K562 (cell line): Measurements from ENCODE around the gene STK17A. TPM values are rescaled to one million over a fixed set of nuclear protein-coding genes. Genes with fewer than 3 reads are reported as not detected.

ENCODE experiments used
- ATAC-seq: fragments of 200-7000 bp; cut with Tn5 transposase; 3 replicates; pipeline ENCODE4 v1.9.1; 2020; ENCODE audit warnings: moderate library complexity
- BruUV-seq: library from RNA; stranded (reverse); fragments of 400-500 nt; replicated peaks from 2 replicates; lab custom pipeline; 2021; lab: Mats Ljungman, UMichigan
- CTCF ChIA-PET: fragments of 300-600 bp; formaldehyde crosslinking; extraction: SDS; loops from one replicate; lab custom pipeline; 2021; ENCODE audit warnings: low intra/inter-chr PET ratio; lab: Yijun Ruan, JAX
- POLR2A ChIA-PET: fragments of 300-600, 350-650 bp; sonication (Branson Sonifier 250); formaldehyde crosslinking; extraction: SDS; loops from one replicate; lab custom pipeline; 2021; ENCODE audit warnings: antibody characterized with exemption, inconsistent platforms; lab: Yijun Ruan, JAX
- DNase-seq, 4 experiments: peaks; one replicate each; pipeline versions ENCODE4 v3.0.0 to v3.0.0-alpha.2; 2011 to 2018; ENCODE audit warnings: low spot score in 3 of 4, mixed read lengths in 3 of 4; ENCODE audit errors: extremely low read depth in 1 of 4
- FAIRE-seq: peaks from 2 replicates; lab custom pipeline; 2011; peaks lifted over from hg19 to GRCh38; lab: Jason Lieb, UNC
- H2AFZ ChIP-seq: 2 replicates; pipeline ENCODE4 v1.6.0; 2011; ENCODE audit warnings: low read depth, low read length, control low read depth, inconsistent platforms
- H3K27ac ChIP-seq: fragments of 200-600 bp; 3 replicates; pipeline ENCODE4 v1.8.0; 2011; ENCODE audit warnings: low read depth, mild to moderate bottlenecking, control low read depth, inconsistent platforms, low read length, moderate library complexity, mixed read lengths; ENCODE audit errors: extremely low read depth
- H3K27me3 ChIP-seq, 2 experiments: fragments of 300-600 bp in 1 of 2; 2 replicates in 1 of 2; 3 replicates in 1 of 2; pipeline versions ENCODE4 v1.6.0 to v1.8.0; 2011; ENCODE audit warnings: inconsistent platforms in 2 of 2, low read length in 2 of 2, mild to moderate bottlenecking in 1 of 2, mixed read lengths in 1 of 2, moderate library complexity in 1 of 2; ENCODE audit not compliant: control insufficient read depth in 2 of 2, insufficient read depth in 2 of 2
- H3K36me3 ChIP-seq: fragments of 300-600 bp; 3 replicates; pipeline ENCODE4 v1.8.0; 2011; ENCODE audit warnings: mild to moderate bottlenecking, low read length, inconsistent platforms; ENCODE audit not compliant: control insufficient read depth, insufficient read depth
- H3K4me1 ChIP-seq, 2 experiments: fragments of 200-600 bp in 1 of 2; replicated peaks in 1 of 2; 2 replicates in 1 of 2; 3 replicates in 1 of 2; pipeline versions ENCODE4 v1.5.1 to v1.8.0; 2011; ENCODE audit warnings: inconsistent platforms in 2 of 2, low read length in 2 of 2, mild to moderate bottlenecking in 1 of 2, mixed read lengths in 1 of 2, moderate library complexity in 1 of 2; ENCODE audit not compliant: control insufficient read depth in 2 of 2, insufficient read depth in 2 of 2
- H3K4me2 ChIP-seq: 2 replicates; pipeline ENCODE4 v1.6.1; 2011; ENCODE audit warnings: low read length, control low read depth, inconsistent platforms, mixed read lengths; ENCODE audit not compliant: insufficient read depth
- H3K4me3 ChIP-seq: fragments of 200-600 bp; sonication (generic), shearing (Covaris generic); 2 replicates; pipeline ENCODE4 v1.5.1; 2016; ENCODE audit warnings: control low read depth, inconsistent platforms
- H3K79me2 ChIP-seq: fragments of 200-600 bp; 3 replicates; pipeline ENCODE4 v1.8.0; 2011; ENCODE audit warnings: low read length, inconsistent platforms; ENCODE audit not compliant: control insufficient read depth, insufficient read depth
- H3K9ac ChIP-seq, 2 experiments: 2 replicates each; pipeline versions ENCODE4 v1.6.0 to v1.6.1; 2011; ENCODE audit warnings: low read depth in 2 of 2, low read length in 2 of 2, control low read depth in 1 of 2, inconsistent platforms in 1 of 2, mild to moderate bottlenecking in 1 of 2, mixed read lengths in 1 of 2; ENCODE audit not compliant: insufficient read depth in 1 of 2
- H3K9me1 ChIP-seq: one replicate; pipeline ENCODE4 v1.6.0; 2011; ENCODE audit warnings: inconsistent platforms, mild to moderate bottlenecking, low read length, moderate library complexity; ENCODE audit not compliant: control insufficient read depth, insufficient read depth
- H3K9me3 ChIP-seq: replicated peaks from 2 replicates; pipeline ENCODE4 v1.5.1; 2011; ENCODE audit warnings: low read depth, low read length, inconsistent platforms; ENCODE audit not compliant: control insufficient read depth, insufficient read depth
- H4K20me1 ChIP-seq: replicated peaks from 2 replicates; pipeline ENCODE4 v1.6.1; 2011; ENCODE audit warnings: low read length, inconsistent platforms, mixed read lengths; ENCODE audit not compliant: control insufficient read depth, insufficient read depth
- CXXC5 ChIP-seq: fragments of 250-450 bp; sonication (Bioruptor Pico); IDR thresholded peaks from 2 replicates; pipeline ENCODE4 v1.8.0; 2022; ENCODE audit warnings: inconsistent platforms, mild to moderate bottlenecking, moderate library complexity
- EHMT2 ChIP-seq: fragments of 450-650 bp; IDR thresholded peaks from 2 replicates; pipeline ENCODE4 v1.6.1; 2018; ENCODE audit warnings: antibody characterized with exemption
- ETS2 ChIP-seq: IDR thresholded peaks from 2 replicates; pipeline ENCODE4 v1.6.1; 2016; ENCODE audit warnings: borderline replicate concordance, missing genetic modification characterization, mild to moderate bottlenecking, moderate library complexity, missing compliant biosample characterization; ENCODE audit not compliant: poor library complexity, severe bottlenecking
- FOXJ3 ChIP-seq: sonication (generic); formaldehyde crosslinking; IDR thresholded peaks from 2 replicates; pipeline ENCODE4 v1.4.0; 2020; ENCODE audit warnings: mild to moderate bottlenecking, missing genetic modification reagents
- NFIC ChIP-seq: fragments of 450-650 bp; IDR thresholded peaks from 2 replicates; pipeline ENCODE4 v1.6.1; 2017; ENCODE audit warnings: mild to moderate bottlenecking, inconsistent platforms
- PTBP1 ChIP-seq: fragments of 200-400 bp; formaldehyde crosslinking; IDR thresholded peaks from 2 replicates; pipeline ENCODE4 v1.6.1; 2017; ENCODE audit warnings: low read depth, low read length
- SAFB ChIP-seq: fragments of 200-400 bp; formaldehyde crosslinking; IDR thresholded peaks from 2 replicates; pipeline ENCODE4 v1.6.1; 2017; ENCODE audit warnings: low read depth, low read length, borderline replicate concordance
- SMAD4 ChIP-seq: fragments of 250-450 bp; sonication (Bioruptor Pico); conservative IDR thresholded peaks from 2 replicates; pipeline ENCODE4 v1.8.0; 2021; ENCODE audit warnings: inconsistent platforms, mild to moderate bottlenecking, moderate library complexity
- WGBS: fragments of 100-300 bp; shearing (Covaris generic); methylation state at CpG from one replicate; pipeline ENCODE4 v1.1.6; 2016; ENCODE audit warnings: low coverage, mixed read lengths; ENCODE audit not compliant: insufficient coverage; ENCODE audit errors: missing lambda C conversion rate; 5-methylcytosine and 5-hydroxymethylcytosine counted together
- in situ Hi-C: fragments of 300-500 bp; cut with MboI; formaldehyde crosslinking; loops from 4 replicates; pipeline ENCODE4 v1.15.0; 2018; ENCODE audit warnings: inconsistent platforms, mixed read lengths
- intact Hi-C: fragments of 100-400 bp; cut with micrococcal nuclease; formaldehyde crosslinking; loops from 2 replicates; pipeline ENCODE4 v1.14.2; 2022
- polyA plus RNA-seq, 8 experiments: library from polyadenylated mRNA; depleted of rRNA in 4 of 8; stranded (reverse) in 5 of 8; unstranded in 3 of 8; fragments of >200 nt; fragmentation: Nextera tagmentation in 2 of 8; fragmentation: Illumina TruSeq in 1 of 8; extraction: Ambion mirVana in 2 of 8; extraction: Trizol in 1 of 8; gene quantifications; 2 replicates each; pipeline versions ENCODE4 v1.2.1 to v1.2.3, GENCODE V29; 2011 to 2014; ENCODE audit warnings: inconsistent platforms in 1 of 8, missing spikeins in 1 of 8
- total RNA-seq, 7 experiments: library from RNA; depleted of rRNA in 6 of 7; stranded (reverse); fragments of >200 nt in 6 of 7; fragmentation: Illumina TruSeq in 2 of 7; extraction: Trizol in 2 of 7; gene quantifications; 2 replicates each; pipeline versions ENCODE4 v1.2.1 to v1.2.3, GENCODE V29; 2011 to 2021; ENCODE audit warnings: low replicate concordance in 1 of 7
- TF ChIP-seq, protein P1 (sequence below): fragments of 250-450 bp; sonication (Bioruptor Pico); IDR thresholded peaks from 2 replicates; pipeline ENCODE4 v1.8.0; 2022; ENCODE audit warnings: inconsistent platforms
- TF ChIP-seq, protein P2 (sequence below), 2 experiments: IDR thresholded peaks; 2 replicates each; pipeline ENCODE4 v1.6.1; 2012; ENCODE audit warnings: improper control_type of control experiment in 2 of 2, low read depth in 2 of 2, low read length in 2 of 2, borderline replicate concordance in 1 of 2
- TF ChIP-seq, protein P3 (sequence below): fragments of 250-450 bp; sonication (Bioruptor Pico); IDR thresholded peaks from 2 replicates; pipeline ENCODE4 v1.5.0; 2021

Gene STK17A
- total and polyA plus RNA-seq, 9 of the 15 experiments (the other 6 are each of a cell fraction or from before 2014, with no cell fraction given), result 3.4 to 16.3 (median 13.2) TPM

DNA sequence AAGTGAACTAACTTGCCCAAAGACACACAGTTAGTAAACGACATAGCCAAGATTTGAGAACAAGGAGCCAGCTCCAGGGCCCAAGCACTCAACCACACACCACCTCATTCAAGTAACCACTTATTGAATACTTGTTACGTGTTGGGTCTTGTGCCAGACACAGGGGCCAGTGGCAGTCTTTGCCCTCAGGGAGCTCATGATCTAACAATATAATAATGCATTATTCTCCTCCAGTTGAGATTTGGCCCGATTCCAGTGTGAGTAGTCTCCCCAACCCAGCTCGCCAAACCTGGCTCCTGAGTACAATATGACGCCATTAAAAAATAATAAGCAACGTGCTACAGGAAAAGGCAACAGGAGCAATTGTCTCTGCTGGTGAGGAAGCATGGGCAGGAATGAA lies 14.4 kb upstream of the STK17A start:
- Histone ChIP-seq H3K79me2 (no peaks in the 10 kb centered on the region), H3K9me3 (no peaks in the 10 kb centered on the region), H3K27ac (no peak overlapping the region), H4K20me1 (no peaks in the 10 kb centered on the region), H3K36me3 (no peaks in the 10 kb centered on the region), H3K4me1 (peaks cover 0 to 12% of the 10 kb centered on the region in 2 experiments; a peak in 3 of 5 replicates), H3K27me3 (no peaks in the 10 kb centered on the region), H3K4me2 (no peak overlapping the region), H3K9ac (no peak overlapping the region), H3K9me1 (no peaks in the 10 kb centered on the region), H2AFZ (no peak overlapping the region), H3K4me3 (no peak overlapping the region)
- intact Hi-C loops, result no loop called here
- ATAC-seq (no peak), DNase-seq (no peak), FAIRE-seq (no peak)
- BruUV-seq, result no TSS peak
- TF ChIP-seq, protein P1, sequence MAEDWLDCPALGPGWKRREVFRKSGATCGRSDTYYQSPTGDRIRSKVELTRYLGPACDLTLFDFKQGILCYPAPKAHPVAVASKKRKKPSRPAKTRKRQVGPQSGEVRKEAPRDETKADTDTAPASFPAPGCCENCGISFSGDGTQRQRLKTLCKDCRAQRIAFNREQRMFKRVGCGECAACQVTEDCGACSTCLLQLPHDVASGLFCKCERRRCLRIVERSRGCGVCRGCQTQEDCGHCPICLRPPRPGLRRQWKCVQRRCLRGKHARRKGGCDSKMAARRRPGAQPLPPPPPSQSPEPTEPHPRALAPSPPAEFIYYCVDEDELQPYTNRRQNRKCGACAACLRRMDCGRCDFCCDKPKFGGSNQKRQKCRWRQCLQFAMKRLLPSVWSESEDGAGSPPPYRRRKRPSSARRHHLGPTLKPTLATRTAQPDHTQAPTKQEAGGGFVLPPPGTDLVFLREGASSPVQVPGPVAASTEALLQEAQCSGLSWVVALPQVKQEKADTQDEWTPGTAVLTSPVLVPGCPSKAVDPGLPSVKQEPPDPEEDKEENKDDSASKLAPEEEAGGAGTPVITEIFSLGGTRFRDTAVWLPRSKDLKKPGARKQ (CRISPR knock-in tag), result no peak
- TF ChIP-seq NFIC, result peak; percentile 40
- in situ Hi-C loops, result no loop called here
- POLR2A ChIA-PET, result interaction anchor here (0.6 to 1.8 kb wide), 5 partner anchors 9 to 97 kb away, joined by 3 to 5 read pairs (median 4); partner anchors contain the start of gene STK17A
- CTCF ChIA-PET, result no interaction called here
- 43% methylated on average over 6 of the region's 6 CpGs for WGBS

DNA sequence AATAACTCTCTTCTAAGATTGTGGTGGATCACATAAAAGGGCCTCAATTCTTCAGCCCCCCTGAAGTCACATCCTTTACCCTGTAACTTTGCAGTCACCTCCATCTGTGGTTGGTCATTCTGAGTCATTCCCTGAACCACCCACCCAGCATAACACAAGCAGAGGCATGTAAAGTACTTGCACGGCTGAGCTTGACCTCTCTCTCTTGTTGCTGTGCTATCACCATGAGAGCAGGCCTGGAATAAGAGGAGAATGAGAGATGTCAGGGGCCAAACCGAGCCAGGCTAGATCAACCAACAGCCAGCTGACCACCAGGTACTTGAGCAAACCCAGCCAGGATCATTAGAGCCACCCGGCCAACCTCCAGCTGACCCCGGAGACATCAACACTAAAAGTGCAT lies 13.5 kb upstream of the STK17A start:
- Histone ChIP-seq H3K9me3 (no peaks in the 10 kb centered on the region), H3K4me3 (no peak overlapping the region), H3K4me2 (no peak overlapping the region), H3K4me1 (peaks cover 0 to 12% of the 10 kb centered on the region in 2 experiments; a peak in 3 of 5 replicates), H3K36me3 (no peaks in the 10 kb centered on the region), H3K79me2 (no peaks in the 10 kb centered on the region), H3K27ac (no peak overlapping the region), H3K9ac (no peak overlapping the region), H2AFZ (peak overlapping the region; percentile 41), H4K20me1 (no peaks in the 10 kb centered on the region), H3K9me1 (no peaks in the 10 kb centered on the region), H3K27me3 (no peaks in the 10 kb centered on the region)
- POLR2A ChIA-PET, result interaction anchor here (0.6 to 1.8 kb wide), 4 partner anchors 10 to 395 kb away, joined by 3 to 5 read pairs (median 4); partner anchors contain the start of gene STK17A
- CTCF ChIA-PET, result no interaction called here
- in situ Hi-C loops (no loop called here), intact Hi-C loops (no loop called here)
- no peak for FAIRE-seq
- 42% methylated on average over 4 of the region's 4 CpGs for WGBS
- ATAC-seq, result peak; percentile 13; the same call in 2 of the 3 replicates
- BruUV-seq, result no TSS peak
- peak in 1 of 4 experiments; percentile 35 for DNase-seq
- TF ChIP-seq SMAD4 (CRISPR knock-in tag) (no peak), SAFB (no peak), EHMT2 (0 out of 2 replicates have a peak, but pooled peaks have one; percentile 34), PTBP1 (no peak), ETS2 (tag) (no peak), CXXC5 (CRISPR knock-in tag) (no peak), FOXJ3 (no peak)
- TF ChIP-seq, protein P2, sequence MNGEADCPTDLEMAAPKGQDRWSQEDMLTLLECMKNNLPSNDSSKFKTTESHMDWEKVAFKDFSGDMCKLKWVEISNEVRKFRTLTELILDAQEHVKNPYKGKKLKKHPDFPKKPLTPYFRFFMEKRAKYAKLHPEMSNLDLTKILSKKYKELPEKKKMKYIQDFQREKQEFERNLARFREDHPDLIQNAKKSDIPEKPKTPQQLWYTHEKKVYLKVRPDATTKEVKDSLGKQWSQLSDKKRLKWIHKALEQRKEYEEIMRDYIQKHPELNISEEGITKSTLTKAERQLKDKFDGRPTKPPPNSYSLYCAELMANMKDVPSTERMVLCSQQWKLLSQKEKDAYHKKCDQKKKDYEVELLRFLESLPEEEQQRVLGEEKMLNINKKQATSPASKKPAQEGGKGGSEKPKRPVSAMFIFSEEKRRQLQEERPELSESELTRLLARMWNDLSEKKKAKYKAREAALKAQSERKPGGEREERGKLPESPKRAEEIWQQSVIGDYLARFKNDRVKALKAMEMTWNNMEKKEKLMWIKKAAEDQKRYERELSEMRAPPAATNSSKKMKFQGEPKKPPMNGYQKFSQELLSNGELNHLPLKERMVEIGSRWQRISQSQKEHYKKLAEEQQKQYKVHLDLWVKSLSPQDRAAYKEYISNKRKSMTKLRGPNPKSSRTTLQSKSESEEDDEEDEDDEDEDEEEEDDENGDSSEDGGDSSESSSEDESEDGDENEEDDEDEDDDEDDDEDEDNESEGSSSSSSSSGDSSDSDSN (IDR thresholded peaks at IDR 0.05; ENCODE audit: borderline replicate concordance in 1 of 2, low read depth in 2 of 2, low read length in 2 of 2), result no peak
- TF ChIP-seq, protein P3, sequence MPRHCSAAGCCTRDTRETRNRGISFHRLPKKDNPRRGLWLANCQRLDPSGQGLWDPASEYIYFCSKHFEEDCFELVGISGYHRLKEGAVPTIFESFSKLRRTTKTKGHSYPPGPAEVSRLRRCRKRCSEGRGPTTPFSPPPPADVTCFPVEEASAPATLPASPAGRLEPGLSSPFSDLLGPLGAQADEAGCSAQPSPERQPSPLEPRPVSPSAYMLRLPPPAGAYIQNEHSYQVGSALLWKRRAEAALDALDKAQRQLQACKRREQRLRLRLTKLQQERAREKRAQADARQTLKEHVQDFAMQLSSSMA (CRISPR knock-in tag), result no peak
